GM19238 (cell line): ENCODE results near the gene LRP5.

ENCODE experiments used
- DNase-seq: peaks from one replicate; pipeline ENCODE4 v3.0.0; 2011; ENCODE audit warnings: low spot score; ENCODE audit not compliant: insufficient read length

LRP5 gene

DNA sequence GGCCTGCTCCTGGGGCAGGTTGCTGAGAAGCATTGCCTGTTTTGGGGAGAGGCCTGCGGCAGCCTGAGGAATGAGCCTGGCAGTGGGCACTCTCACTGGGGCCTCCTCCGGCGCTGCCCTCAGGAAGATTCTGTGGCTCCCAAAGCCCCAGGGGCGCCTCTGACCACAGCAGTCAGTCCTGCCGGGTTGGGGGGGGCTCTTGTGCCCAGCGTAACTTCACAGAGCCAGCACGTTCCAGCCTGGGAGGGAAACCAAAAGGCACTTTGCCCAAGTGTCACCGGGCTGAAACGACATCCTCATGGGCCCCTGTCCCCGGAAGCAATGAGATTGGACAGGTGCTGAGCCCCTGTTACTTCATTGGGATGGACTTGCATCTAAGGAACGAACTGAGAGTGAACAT, 4.3 kb upstream of the LRP5 start:
- no peak for DNase-seq

DNA sequence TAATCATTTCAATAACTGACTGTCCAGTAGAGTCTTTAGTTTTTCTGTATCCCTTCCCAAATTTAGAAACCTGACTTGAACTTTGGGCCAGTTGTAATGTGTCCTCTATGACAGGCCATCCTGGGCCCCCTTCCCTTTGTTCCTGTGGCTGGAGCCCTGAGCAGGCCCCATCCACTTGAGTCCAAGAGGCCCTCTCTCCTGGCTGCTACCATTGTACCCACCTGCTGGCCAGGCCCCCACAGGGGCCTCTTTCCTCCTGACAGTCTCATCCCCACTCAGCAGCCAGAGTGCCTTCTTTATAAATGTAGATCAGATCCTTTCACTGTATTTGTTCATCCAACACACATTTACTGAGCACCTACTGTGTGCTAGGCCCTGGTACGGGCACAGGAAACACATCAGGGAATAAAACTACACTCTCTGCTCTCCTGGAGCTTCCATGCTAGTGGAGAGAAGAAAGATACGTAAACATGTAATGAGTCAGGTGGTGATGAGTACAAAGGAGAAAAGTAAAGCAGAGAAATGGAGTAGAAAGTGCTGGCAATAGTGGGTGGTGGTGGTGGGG, 2.7 kb upstream of the LRP5 start:
- no peak for DNase-seq

DNA sequence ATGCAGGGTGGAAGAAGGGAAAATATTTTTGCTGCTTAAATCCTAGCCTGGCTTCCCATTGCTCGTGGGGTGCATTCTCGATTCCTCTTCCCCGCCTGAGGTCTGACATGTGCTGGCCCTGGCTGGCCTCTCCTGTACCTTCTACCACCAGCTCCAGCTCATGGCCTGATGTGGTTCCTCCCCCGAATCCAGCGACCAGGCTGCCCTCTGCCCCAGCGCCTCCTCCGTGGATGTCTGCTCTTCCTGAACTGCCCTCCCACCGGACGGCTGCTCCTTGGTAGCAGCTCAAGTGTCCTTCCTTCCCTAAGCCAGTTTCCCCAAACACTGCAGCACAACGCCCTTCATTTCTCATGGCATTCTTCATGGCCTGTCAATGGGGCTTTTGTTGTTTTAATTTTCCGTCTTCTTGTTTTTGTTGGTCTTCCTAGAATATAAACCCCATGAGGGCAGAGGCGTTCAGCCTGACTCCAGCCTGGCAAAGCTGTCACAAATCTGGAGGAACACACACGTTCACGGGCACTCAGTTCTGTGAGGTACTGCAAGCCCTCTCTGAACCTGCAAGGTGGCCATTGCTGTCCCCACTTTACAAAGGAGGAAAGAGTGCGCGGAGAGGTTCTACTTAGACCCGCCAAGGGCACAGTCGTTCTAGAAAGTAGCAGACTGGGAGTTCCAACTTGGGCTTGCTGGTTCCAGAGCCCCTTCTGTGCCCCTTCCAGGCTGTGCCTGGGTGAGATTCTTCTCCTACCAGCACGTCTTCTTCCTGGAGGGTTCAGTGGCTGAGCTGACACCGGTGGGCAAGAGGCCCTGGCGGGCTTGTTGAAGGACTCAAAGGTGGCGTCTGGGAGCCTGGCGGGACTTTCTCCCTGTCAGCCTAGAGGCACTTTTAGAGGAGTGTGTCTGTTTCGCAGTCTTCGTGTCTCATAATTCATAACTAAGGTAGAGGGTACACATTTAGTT, 953 bp upstream of the LRP5 start:
- DNase-seq, result no peak

DNA sequence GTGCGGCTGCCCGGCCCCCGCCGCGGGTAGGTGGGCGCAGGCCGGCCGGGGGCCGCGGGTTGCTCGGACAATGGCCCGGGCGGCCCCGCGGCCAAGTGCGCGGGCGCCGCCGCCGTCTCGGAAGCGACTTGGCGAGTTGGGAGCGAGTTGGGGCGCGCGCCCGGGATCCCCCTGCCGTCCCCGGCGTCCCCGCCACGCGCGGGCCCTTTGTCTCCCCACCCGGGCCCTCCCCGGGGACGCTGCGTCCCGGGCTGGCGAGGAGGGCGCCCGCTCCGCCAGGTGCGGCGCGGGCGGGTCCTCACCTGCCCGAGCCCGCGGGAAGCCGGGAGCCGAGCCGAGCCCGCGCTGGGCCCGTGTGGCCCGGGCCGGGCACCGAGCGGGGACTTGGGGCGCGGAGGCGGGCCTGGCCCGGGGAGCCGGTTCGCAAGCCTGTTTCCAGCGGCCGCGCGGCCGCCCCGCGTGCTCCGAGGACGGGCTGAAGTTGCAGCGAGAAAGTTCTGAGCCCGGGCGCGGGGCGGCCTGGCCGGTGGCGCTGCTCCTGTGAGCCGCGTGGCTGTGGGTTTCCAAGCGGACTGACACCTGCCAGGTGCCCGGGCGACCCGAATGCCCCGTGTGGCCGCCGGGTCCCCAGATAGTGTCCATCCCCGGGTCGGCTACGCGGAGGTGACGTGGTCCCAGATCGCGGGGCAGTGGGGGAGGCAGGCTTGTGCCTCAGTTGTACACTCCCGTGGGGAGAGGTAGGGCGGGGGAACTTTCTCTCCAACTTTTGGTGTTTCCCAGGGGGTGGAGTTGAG, 586 bp downstream of the LRP5 start:
- peak; percentile 60 for DNase-seq

DNA sequence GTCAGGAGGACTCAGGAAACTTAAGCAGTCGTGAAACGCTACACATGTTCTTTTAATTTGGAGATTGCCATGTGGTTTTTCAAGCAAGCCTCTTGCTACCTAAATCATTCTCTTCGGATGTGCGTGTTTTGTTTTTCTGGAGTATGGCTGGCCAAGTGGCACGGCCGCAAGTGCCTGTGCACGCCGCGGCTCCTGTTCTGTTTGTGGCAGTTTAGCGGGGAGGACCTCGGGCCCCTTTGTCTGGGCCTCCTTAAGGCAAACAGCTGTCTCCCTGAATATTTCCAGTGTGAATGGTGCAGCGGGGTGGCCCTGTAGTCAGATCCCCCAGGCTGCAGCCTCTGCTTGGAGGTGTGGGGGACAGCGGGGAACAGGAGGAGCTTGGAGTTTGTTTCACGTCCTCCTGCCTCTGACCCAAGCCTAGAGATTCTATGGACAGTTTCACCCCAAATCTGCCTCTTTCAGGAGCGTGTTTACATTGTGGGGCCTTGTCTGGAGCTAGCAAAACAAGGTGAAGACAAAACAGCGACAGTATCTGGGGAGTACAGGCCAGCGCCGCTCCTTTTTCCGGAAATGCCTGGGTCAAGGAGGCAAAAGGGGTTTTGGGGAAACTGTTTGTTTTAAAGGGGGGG, 1.3 kb downstream of the LRP5 start:
- DNase-seq, result no peak

DNA sequence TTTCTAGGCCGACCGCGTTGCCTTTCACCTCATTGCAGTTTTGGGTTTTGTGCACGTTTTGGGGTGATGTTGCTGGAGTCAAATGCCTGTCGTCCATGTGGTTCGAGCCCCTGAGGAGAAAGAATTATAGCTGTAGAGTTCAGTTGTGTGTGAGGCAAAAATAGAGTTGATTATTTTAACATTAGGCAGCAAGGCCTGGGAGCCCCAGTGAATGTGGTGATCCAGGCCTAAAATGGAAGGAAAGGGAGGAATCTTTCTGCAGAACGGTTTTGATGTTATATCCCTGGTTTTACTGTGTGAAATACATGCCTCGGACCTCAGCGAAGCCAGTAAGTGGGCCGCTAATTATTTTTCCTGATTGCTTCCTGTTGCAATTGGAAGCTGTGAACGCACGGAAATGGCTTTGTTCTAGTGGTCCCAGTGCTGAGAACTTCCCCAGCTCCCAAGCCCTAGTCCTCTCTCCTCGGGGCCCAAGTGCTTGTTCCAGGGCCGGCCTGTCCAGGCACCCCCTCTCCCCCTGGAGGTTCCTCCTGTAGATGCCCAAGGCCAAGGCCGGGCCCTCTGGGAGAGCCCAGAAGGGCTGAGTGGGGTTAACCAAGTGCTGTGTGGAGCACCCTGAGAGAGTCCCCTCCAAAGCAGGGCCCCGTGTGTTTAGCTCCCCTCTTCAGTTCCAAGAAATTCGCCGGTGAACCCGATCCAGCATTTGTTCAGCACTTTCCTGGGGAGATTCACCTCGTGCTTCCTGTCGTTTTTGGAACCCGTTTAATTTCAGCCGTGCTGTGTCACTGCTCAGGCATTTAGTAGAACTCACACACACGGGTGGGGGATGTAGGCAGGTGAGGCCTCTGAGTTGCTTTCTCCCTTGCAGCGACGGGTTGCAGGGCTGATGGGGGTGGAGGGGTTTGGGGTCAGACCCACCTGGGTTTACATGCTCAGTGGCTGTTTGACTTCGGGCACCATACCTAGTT, 2.1 kb downstream of the LRP5 start:
- DNase-seq, result no peak

DNA sequence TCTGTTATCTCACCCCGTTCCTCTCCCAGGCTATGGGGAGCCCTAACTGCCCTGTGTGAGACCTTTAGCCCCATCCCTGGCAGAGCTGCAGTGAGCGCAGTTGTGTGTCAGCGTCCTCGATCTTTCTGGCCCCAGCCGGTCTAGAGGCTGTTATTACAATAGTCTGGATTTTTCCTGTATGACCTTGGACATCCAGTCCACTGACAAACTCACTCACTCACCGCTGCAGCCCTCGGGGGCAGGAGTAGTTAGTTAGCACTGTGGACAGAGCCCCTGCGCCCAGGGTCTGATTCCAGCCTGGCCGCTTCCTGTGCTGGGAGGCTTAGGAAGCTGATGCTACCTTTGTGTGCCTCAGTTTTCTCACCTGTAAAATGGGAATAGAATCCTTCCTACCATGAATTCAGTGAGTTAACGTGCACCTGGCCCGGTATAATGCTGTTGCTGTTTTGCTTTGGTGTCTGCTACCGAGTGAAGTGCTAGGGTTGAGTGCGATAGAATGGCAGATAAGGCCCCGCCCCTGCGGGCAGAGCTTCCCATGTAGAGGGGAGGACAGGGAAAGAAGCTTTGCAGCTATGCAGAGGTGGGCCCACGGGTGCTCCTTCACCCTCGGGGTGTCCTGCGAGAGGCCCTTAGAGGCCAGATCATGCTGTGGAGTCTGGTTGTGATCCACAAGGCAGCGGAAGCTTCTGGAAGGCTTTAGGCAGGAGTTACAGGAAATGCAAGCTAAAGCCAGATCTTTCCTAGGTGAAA, 3.0 kb downstream of the LRP5 start:
- DNase-seq, result no peak

DNA sequence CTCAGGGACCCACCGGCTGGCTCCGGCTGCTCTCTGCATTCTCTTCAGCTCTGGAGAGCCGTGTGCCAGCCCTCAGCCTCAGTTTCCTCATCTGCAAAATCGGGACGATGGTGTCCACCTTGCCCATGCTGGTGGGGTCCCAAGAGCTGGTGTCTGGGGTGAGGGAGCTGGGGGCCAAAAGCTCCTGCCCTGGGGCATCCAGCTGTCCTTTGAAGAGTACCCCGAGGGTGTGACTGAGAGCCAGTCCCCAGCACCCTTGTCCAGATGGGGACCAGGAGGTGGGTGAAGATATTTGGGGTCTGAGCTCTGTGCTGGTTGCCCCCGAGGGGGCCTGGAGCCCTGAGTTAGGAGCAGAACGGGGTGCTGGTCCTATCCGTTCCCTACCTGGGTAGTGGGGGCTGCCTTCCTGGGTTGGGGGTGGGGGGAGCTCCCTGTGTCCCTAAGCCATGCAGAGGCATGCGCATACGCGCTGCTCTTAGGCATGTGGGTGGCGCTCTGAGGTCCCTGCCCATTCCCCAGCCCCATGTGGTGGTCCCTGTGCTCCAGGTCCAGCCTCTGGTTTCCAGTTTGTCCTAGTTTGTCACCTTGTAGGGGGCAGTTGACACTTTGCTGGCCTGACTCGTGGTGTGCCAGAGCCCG, 4.9 kb downstream of the LRP5 start:
- DNase-seq, result no peak

DNA sequence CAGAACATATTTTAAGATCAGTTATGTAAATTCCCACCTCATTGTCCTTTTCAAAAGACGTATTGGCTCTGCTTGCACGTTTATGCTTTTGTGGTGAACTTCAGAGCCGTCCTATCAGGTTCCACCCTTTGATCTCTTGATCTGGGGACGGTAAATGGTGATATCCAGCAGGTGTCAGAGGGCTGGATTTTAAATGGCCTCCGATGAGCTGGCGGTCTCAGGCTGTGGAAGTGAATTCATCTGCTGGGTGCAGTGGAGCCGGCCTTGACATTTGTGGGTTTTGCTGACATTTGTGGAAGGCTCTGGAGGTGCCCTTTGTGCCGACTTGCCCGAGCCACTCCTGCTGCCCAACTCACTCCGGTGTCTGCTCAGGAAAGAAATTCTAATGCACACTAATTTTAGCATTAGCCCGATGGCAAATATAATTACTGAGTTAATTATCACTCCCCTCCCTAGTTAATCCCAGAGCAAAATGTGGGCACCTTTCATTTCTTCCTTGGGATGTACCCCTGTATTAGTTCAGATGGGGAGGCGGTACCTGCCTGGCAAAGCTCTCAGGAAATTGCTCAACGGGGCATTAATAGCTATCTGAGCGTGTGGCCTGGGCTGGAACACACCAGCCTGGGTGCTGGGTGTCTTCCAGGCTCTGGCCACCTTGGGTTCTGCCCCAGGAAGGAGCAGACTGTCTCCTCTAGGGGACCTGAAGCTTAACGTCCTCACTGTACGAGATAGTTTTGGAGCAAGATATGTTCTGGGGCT, 9.1 kb downstream of the LRP5 start:
- DNase-seq, result no peak

DNA sequence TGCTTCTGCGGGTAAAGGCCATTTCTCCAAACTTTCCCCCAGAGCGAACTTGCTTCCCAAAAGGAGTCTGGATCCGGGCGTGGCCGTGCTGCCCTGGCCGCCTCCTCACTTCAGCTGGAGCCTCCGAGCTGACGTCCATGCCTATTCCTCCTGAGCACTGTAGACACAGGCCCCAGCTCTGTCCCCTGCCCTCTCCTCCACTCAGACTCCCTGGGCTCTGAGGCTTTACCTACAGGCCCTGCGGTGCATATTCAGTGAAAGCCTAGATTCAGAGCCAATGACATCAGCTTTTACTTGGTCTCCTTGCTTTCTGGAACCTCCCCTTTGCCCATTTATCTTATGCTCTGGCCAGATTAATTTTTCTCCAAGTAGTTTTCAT, 9.7 kb downstream of the LRP5 start:
- no peak for DNase-seq

DNA sequence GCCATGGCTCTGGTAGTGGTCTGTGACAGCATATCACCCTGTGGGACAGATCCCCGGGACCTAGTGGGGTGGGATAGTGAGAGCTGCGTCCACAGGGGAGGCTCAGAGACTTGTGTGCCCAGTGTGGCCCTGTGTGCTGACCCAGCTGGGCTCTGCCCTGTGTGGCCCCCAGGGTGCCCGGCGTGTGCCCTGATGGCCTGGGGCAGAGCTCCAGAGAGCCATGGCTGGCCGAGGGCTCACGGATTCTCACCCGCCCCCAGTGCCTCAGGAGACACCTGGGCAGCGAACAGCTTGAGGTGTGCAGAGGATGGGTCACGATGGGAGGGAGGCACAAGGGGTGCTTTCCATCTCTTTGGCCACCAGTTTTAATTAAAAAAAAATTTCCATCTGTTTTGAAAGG, 11.8 kb downstream of the LRP5 start:
- no peak for DNase-seq

DNA sequence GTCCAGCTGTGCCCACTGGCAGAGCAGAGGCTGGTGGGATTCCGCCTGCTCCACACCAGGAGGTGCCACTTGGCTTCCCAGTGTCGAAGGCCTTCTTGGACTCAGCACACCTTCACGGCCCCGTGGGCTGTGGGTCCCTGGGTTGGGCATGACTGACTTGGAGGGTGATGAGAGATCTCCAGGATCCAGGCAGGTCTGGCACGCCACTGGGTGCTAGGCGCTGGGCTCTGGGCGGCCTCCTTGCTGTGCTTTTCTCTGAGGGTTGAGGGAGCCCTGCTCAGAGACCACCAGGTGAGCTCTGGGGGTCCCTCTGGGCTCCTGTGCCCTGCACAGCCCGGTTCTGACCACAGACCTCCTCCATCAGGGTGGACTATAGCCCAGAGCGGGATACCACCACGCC, 12.3 kb downstream of the LRP5 start:
- DNase-seq, result no peak

DNA sequence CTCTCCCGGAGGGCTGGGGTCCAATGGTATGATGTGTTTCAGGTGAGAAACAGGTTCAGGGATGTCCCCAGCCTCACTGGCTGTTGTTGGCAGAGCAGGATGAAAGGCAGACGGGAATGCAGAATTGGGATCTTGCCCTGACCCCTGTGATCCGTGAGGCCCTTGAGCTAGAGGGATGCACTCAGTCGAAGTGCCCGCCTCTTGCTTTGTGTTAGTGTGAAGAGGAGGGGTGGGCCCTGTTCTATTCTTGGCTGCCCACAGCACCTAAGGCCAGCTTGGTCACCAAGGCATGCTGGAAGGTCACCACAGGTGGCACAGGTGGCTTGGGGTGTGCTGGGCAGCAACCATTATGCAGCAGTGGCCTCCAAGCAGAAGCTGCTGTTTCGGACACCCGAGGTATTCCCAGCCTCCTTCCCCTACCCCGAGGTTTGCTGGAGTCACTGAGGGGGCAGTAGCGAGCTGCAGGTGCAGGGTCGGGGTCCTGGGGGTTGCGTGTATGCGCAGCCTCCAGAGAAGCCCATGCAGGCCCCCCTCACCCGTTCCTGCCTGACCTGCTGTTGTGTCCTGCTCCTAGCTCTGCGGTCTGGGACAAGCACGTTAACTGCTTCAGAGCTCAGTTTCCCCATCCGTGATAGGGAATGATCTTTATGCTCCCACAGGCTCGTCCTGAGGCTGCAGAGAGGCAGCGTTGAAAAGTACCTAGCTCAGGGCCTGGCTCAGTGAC, 13.0 kb downstream of the LRP5 start:
- DNase-seq, result no peak

DNA sequence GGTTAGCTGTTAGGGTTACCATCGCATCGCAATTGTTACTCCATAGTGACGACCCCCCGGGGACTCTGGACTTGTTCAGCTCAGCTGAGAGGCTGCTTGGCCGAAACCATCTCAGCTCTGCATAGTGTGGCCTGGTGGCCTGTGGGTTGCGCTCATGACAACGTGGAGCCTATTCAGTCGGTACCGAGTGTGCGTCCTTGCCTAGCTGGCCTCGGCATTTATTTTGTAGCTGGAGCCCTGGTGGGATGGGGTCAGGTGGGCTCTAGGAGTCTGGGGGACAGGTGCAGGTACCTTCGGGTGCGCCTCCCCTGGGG, 13.5 kb downstream of the LRP5 start:
- no peak for DNase-seq

DNA sequence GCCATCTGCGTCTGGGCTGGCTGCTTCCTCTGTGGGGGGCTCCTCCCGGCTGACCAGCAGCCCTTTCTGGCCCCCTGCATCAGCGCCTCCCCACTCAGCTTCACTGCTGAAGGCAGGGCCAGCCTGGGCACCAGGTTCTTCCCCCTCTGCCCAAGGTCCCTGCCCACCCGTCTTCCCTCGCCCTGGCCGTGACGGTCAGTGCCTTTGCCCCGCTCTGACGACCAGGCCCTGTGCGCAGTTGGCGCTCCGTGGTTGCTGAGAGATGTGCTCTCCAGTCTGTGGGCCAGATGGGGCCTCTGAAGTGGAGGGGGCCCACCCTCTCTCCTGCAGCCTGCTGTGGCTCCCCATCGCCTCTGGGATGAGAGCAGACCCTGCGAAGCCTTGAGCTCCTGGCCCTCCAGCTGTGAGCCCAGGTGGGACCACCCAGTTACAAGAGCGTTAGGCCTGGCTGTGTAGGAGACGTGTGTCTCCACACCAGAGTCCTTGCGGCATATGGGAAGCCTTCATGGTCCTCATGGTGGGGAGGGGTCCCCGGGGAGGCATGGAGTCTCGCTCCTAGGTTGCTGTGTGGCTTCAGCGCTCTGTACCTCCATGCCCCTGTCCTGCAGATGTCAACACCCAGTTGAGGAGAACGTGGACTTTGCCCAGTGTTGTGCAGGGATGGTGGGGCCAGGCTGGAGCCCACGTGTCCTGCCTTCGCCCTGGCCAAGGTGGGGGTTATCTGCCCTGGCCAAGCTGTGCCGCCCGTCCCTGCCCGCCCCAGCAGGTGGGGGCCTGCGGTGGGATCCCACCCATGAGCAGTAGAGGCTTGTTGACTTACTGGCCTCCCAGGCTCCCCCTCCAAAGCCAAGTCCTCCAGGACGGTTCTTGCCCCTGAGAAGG, 14.2 kb downstream of the LRP5 start:
- no peak for DNase-seq

DNA sequence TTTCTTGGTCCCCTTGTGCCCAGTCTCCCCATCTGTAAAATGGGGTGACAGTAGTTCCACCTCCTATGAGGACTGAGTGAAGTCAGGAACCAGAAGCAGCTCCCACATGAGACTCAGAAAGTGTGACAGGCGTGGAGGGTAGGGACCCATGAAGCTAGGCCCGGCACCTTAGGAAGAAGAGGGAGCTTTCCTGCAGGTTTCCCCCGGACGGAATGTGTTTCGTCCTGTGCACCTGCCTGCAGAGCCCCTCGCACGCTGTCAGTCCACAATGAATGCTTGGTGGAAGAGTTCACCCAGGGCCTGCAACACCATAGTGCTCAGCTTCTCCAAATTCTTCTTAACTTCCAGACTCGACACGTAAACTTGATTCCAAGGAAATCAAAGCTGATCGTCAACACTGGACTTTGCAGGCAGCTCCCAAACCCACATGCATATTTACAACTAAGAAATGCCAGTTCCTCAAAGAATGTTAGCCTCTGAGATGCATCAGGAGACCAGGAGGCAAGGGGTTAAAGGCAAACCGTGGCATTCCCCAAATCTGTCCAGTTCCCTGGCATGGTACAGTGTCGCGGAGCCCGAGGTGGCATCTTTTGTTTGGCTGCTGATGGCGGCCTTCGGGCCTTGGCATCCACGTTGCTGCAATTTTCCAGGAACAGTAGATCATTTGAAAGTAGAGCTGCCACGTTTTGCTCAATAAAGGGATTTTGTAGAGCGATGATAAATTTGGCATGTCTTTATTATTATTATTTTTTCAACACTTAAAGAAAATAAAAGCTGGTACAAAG, 15.4 kb downstream of the LRP5 start:
- DNase-seq, result no peak
